PC-9 (cell line): ENCODE data around the gene CIT. TPM values are rescaled to one million over a fixed set of nuclear protein-coding genes. Genes with fewer than 3 reads are reported as not detected.

ENCODE experiments used
- BruUV-seq: library from RNA; stranded (reverse); fragments of 400-500 nt; replicated peaks from 2 replicates; lab custom pipeline; 2021; lab: Mats Ljungman, UMichigan
- CTCF ChIA-PET: fragments of 300-600 bp; sonication (Branson Sonifier 250); formaldehyde crosslinking; loops from one replicate; lab custom pipeline; 2022; ENCODE audit warnings: antibody characterized with exemption; lab: Charles Lee
- POLR2A ChIA-PET: fragments of 300-600 bp; sonication (Branson Sonifier 250); formaldehyde crosslinking; loops from one replicate; lab custom pipeline; 2022; ENCODE audit warnings: antibody characterized with exemption; ENCODE audit not compliant: unreplicated experiment; lab: Charles Lee
- DNase-seq, 2 experiments: peaks; one replicate each; pipeline versions ENCODE4 v3.0.0 to v3.0.0-alpha.2; 2015 to 2022; ENCODE audit warnings: mixed read lengths in 1 of 2
- H2AFZ ChIP-seq: fragments of 200-600 bp; sonication (generic); 2 replicates; pipeline ENCODE4 v1.8.1; 2017; ENCODE audit warnings: antibody characterized with exemption
- H3F3A ChIP-seq: fragments of 200-600 bp; sonication (generic); 2 replicates; pipeline ENCODE4 v1.8.1; 2017; ENCODE audit warnings: antibody characterized with exemption, mild to moderate bottlenecking, low read depth; ENCODE audit not compliant: insufficient read depth
- H3K27ac ChIP-seq: fragments of 200-600 bp; sonication (generic); 2 replicates; pipeline ENCODE4 v1.6.1; 2016; ENCODE audit warnings: mixed run types
- H3K27me3 ChIP-seq: fragments of 200-600 bp; sonication (generic); 2 replicates; pipeline ENCODE4 v1.6.1; 2016; ENCODE audit warnings: low read depth, mixed run types; ENCODE audit not compliant: insufficient read depth
- H3K36me3 ChIP-seq: fragments of 200-600 bp; sonication (generic); 2 replicates; pipeline ENCODE4 v1.6.1; 2016; ENCODE audit warnings: low read depth, mixed run types
- H3K4me1 ChIP-seq: fragments of 200-600 bp; sonication (generic); replicated peaks from 2 replicates; pipeline ENCODE4 v1.6.1; 2016; ENCODE audit warnings: mixed run types; ENCODE audit not compliant: insufficient read depth
- H3K4me2 ChIP-seq: fragments of 200-600 bp; sonication (generic); 2 replicates; pipeline ENCODE4 v1.6.1; 2017; ENCODE audit warnings: mixed run types
- H3K4me3 ChIP-seq: fragments of 200-600 bp; sonication (generic); 2 replicates; pipeline ENCODE4 v1.6.1; 2016; ENCODE audit warnings: mixed run types
- H3K79me2 ChIP-seq: fragments of 200-600 bp; sonication (generic); 2 replicates; pipeline ENCODE4 v1.6.1; 2017; ENCODE audit warnings: low read depth, mixed run types
- H3K9me2 ChIP-seq: fragments of 200-600 bp; sonication (generic); 2 replicates; pipeline ENCODE4 v1.8.1; 2017; ENCODE audit warnings: mild to moderate bottlenecking; ENCODE audit not compliant: insufficient read depth
- H3K9me3 ChIP-seq: fragments of 200-600 bp; sonication (generic); 2 replicates; pipeline ENCODE4 v1.8.1; 2016; ENCODE audit warnings: low read depth; ENCODE audit not compliant: insufficient read depth
- H4K20me1 ChIP-seq: fragments of 200-600 bp; sonication (generic); 2 replicates; pipeline ENCODE4 v1.8.1; 2017; ENCODE audit not compliant: insufficient read depth
- CTCF ChIP-seq: fragments of 200-600 bp; sonication (generic); conservative IDR thresholded peaks from 2 replicates; pipeline ENCODE4 v1.6.1; 2017; ENCODE audit warnings: mixed run types, antibody characterized with exemption, mild to moderate bottlenecking, moderate library complexity
- EZH2 ChIP-seq: fragments of 200-600 bp; sonication (generic); IDR thresholded peaks from 2 replicates; pipeline ENCODE4 v1.8.0; 2017; ENCODE audit warnings: antibody characterized with exemption, low read depth
- intact Hi-C: fragments of 100-400 bp; cut with micrococcal nuclease; formaldehyde crosslinking; loops from one replicate; pipeline ENCODE4 v1.10.0; 2022; ENCODE audit not compliant: unreplicated experiment
- total RNA-seq: library from RNA; stranded (reverse); gene quantifications from 2 replicates; pipeline ENCODE4 v1.2.3, GENCODE V29; 2021

Gene CIT
- total RNA-seq, 1 experiment from 2014 or later: 81.8 TPM

GRCh38 chr12:119679081-119679480, 198.0 kb downstream of the CIT start:
- no TSS peak for BruUV-seq
- peaks cover 7% of the 10 kb centered on the region for H3K4me1 ChIP-seq
- no peak overlapping the region for H3K4me2 ChIP-seq
- H4K20me1 ChIP-seq: 0 out of 2 replicates have a peak, but pooled peaks cover 3% of the 10 kb centered on the region
- no peak overlapping the region for H3K4me3 ChIP-seq
- no peak for DNase-seq
- H3K27ac ChIP-seq: no peak overlapping the region
- H3K36me3 ChIP-seq: peaks cover 39% of the 10 kb centered on the region
- peaks cover 9% of the 10 kb centered on the region; the same call in 1 of the 2 replicates for H3F3A ChIP-seq
- ChIA-PET POLR2A (no interaction called here), CTCF (no interaction called here)
- no peaks in the 10 kb centered on the region for H3K79me2 ChIP-seq
- H3K27me3 ChIP-seq: no peaks in the 10 kb centered on the region
- intact Hi-C loops: no loop called here
- H2AFZ ChIP-seq: no peak overlapping the region
- no peaks in the 10 kb centered on the region for H3K9me2 ChIP-seq
- H3K9me3 ChIP-seq: no peaks in the 10 kb centered on the region
- TF ChIP-seq CTCF: no peak
- TF ChIP-seq EZH2: no peak

- POLR2A ChIA-PET: no interaction called here
- BruUV-seq: no TSS peak
- DNase-seq: no peak
- Histone ChIP-seq H3K27ac (no peak overlapping the region), H3K36me3 (peaks cover 42% of the 10 kb centered on the region), H3K4me3 (no peak overlapping the region), H3K4me2 (no peak overlapping the region), H3K9me2 (no peaks in the 10 kb centered on the region), H3K27me3 (no peaks in the 10 kb centered on the region), H4K20me1 (0 out of 2 replicates have a peak, but pooled peaks cover 3% of the 10 kb centered on the region), H3K79me2 (no peaks in the 10 kb centered on the region), H3K4me1 (peaks cover 13% of the 10 kb centered on the region), H3F3A (peaks cover 13% of the 10 kb centered on the region; the same call in 1 of the 2 replicates), H3K9me3 (no peaks in the 10 kb centered on the region), H2AFZ (no peak overlapping the region)
- CTCF ChIA-PET: no interaction called here
- intact Hi-C loops: no loop called here
- no peak for TF ChIP-seq EZH2
- no peak for TF ChIP-seq CTCF
These were observed 198.7 kb downstream of the CIT start for GRCh38 chr12:119678459-119678858.

GRCh38 chr12:119676573-119676972, 200.5 kb downstream of the CIT start:
- Histone ChIP-seq H2AFZ (no peak overlapping the region), H4K20me1 (0 out of 2 replicates have a peak, but pooled peaks cover 3% of the 10 kb centered on the region), H3K27ac (no peak overlapping the region), H3K9me2 (no peaks in the 10 kb centered on the region), H3K4me1 (peaks cover 20% of the 10 kb centered on the region), H3K4me2 (no peak overlapping the region), H3K27me3 (no peaks in the 10 kb centered on the region), H3K4me3 (no peak overlapping the region), H3K36me3 (peaks cover 53% of the 10 kb centered on the region), H3K9me3 (no peaks in the 10 kb centered on the region), H3K79me2 (0 out of 2 replicates have a peak, but pooled peaks cover 5% of the 10 kb centered on the region), H3F3A (peaks cover 22% of the 10 kb centered on the region)
- intact Hi-C loops: no loop called here
- TF ChIP-seq EZH2 (no peak), CTCF (no peak)
- DNase-seq: no peak
- ChIA-PET CTCF (no interaction called here), POLR2A (no interaction called here)
- no TSS peak for BruUV-seq
